A673 (cell line): ENCODE measurements around the gene ATP8A2. TPM values are rescaled to one million over a fixed set of nuclear protein-coding genes. Genes with fewer than 3 reads are reported as not detected.

ENCODE experiments used
- BruUV-seq: library from RNA; stranded (reverse); fragments of 400-500 nt; replicated peaks from 2 replicates; lab custom pipeline; 2021; lab: Mats Ljungman, UMichigan
- CTCF ChIA-PET: fragments of 300-600 bp; sonication (Branson Sonifier 250); formaldehyde crosslinking; loops from one replicate; lab custom pipeline; 2022; ENCODE audit warnings: antibody characterized with exemption; lab: Charles Lee
- POLR2A ChIA-PET: fragments of 300-600 bp; sonication (Branson Sonifier 250); formaldehyde crosslinking; loops from one replicate; lab custom pipeline; 2022; ENCODE audit warnings: antibody characterized with exemption; ENCODE audit not compliant: low non-redundant PET; lab: Charles Lee
- DNase-seq: peaks from one replicate; pipeline ENCODE4 v3.0.0-alpha.2; 2015; ENCODE audit warnings: low spot score
- H3K27ac ChIP-seq: fragments of 200-600 bp; sonication (generic); 2 replicates; pipeline ENCODE4 v1.5.1; 2016; ENCODE audit warnings: mixed run types, low read depth, mild to moderate bottlenecking, mixed read lengths, antibody characterized with exemption, low read length; ENCODE audit not compliant: poor library complexity, severe bottlenecking
- H3K27me3 ChIP-seq: fragments of 200-600 bp; sonication (generic); replicated peaks from 2 replicates; pipeline ENCODE4 v1.6.1; 2017; ENCODE audit warnings: mixed run types, low read depth, mild to moderate bottlenecking, mixed read lengths, antibody characterized with exemption, low read length; ENCODE audit not compliant: insufficient read depth, poor library complexity
- H3K36me3 ChIP-seq: fragments of 200-600 bp; sonication (generic); 2 replicates; pipeline ENCODE4 v1.6.1; 2016; ENCODE audit warnings: mixed run types, mild to moderate bottlenecking, mixed read lengths, antibody characterized with exemption, low read length; ENCODE audit not compliant: insufficient read depth, poor library complexity, severe bottlenecking
- H3K4me1 ChIP-seq: fragments of 200-600 bp; sonication (generic); 2 replicates; pipeline ENCODE4 v1.6.1; 2017; ENCODE audit warnings: mixed run types, mild to moderate bottlenecking, mixed read lengths, antibody characterized with exemption, low read length; ENCODE audit not compliant: insufficient read depth, poor library complexity, severe bottlenecking
- H3K4me3 ChIP-seq: fragments of 200-600 bp; sonication (generic); 2 replicates; pipeline ENCODE4 v1.5.1; 2016; ENCODE audit warnings: low read depth, mixed run types, mild to moderate bottlenecking, mixed read lengths, low read length; ENCODE audit not compliant: poor library complexity, severe bottlenecking
- H3K9me3 ChIP-seq: fragments of 200-600 bp; sonication (generic); 2 replicates; pipeline ENCODE4 v1.6.1; 2016; ENCODE audit warnings: mixed run types, low read depth, mild to moderate bottlenecking, mixed read lengths, antibody characterized with exemption, low read length; ENCODE audit not compliant: poor library complexity, severe bottlenecking
- EZH2 ChIP-seq: fragments of 200-600 bp; sonication (generic); IDR thresholded peaks from 2 replicates; pipeline ENCODE4 v1.6.1; 2017; ENCODE audit warnings: borderline replicate concordance, low read depth, mild to moderate bottlenecking, mixed read lengths, antibody characterized with exemption, low read length; ENCODE audit not compliant: poor library complexity, severe bottlenecking
- intact Hi-C: fragments of 100-400 bp; cut with micrococcal nuclease; formaldehyde crosslinking; loops from one replicate; pipeline ENCODE4 v1.10.0; 2022; ENCODE audit not compliant: unreplicated experiment
- total RNA-seq: library from RNA; stranded (reverse); gene quantifications from 2 replicates; pipeline ENCODE4 v1.2.3, GENCODE V29; 2021
- TF ChIP-seq, protein P1 (sequence below): fragments of 300-800, 200-600 bp; sonication (generic); conservative IDR thresholded peaks from 2 replicates; pipeline ENCODE4 v1.5.1; 2017; ENCODE audit warnings: low read depth, mild to moderate bottlenecking, antibody characterized with exemption, low read length, moderate library complexity, mixed read lengths

ATP8A2 gene
- total RNA-seq, 1 experiment from 2014 or later = 0.92 TPM

DNA sequence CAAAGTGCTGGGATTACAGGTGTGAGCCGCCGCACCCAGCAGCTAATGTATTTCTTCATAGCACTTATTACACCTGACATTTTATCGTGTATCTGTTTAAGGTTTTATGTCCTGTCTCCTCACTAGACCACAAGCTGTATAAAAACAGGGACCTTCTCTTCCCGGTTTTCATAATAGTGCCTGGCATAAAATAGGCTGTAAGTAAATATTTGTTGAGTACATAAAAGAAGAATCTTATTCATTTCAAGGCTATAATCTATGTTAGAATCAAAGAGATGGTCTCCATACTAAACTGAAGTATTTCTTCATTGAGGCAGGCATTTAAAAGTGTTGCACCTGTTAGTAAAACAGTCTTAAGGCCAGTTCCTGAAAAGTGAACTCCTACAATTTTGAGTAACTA, 486.1 kb downstream of the ATP8A2 start:
- H3K27me3 ChIP-seq = no peaks in the 10 kb centered on the region
- DNase-seq = no peak
- ChIA-PET POLR2A (no interaction called here), CTCF (no interaction called here)
- intact Hi-C loops = no loop called here
- no peak overlapping the region for H3K27ac ChIP-seq
- BruUV-seq = no TSS peak
- H3K4me3 ChIP-seq = no peak overlapping the region
- H3K36me3 ChIP-seq = no peaks in the 10 kb centered on the region
- no peaks in the 10 kb centered on the region for H3K9me3 ChIP-seq
- H3K4me1 ChIP-seq = no peaks in the 10 kb centered on the region
- TF ChIP-seq, protein P1, sequence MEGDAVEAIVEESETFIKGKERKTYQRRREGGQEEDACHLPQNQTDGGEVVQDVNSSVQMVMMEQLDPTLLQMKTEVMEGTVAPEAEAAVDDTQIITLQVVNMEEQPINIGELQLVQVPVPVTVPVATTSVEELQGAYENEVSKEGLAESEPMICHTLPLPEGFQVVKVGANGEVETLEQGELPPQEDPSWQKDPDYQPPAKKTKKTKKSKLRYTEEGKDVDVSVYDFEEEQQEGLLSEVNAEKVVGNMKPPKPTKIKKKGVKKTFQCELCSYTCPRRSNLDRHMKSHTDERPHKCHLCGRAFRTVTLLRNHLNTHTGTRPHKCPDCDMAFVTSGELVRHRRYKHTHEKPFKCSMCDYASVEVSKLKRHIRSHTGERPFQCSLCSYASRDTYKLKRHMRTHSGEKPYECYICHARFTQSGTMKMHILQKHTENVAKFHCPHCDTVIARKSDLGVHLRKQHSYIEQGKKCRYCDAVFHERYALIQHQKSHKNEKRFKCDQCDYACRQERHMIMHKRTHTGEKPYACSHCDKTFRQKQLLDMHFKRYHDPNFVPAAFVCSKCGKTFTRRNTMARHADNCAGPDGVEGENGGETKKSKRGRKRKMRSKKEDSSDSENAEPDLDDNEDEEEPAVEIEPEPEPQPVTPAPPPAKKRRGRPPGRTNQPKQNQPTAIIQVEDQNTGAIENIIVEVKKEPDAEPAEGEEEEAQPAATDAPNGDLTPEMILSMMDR = no peak
- TF ChIP-seq EZH2 = no peak

DNA sequence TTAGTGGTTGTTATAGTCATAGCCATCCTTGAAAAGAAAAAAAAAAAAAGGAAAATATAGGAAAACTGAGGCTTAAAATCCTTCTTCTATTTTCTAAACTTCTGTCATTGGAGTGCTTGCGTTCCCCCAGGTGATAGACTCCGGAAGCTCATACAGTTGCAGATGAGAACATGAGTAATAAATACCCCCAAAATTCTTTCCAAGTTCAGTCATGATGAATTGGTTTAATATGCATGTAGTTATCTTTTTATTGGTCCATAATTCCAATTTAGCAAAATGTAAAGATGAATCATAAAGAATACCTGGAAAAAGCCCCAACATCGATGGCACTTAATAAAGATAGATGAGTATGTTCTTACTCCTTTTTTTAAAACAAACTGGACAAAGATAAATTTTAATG, 487.8 kb downstream of the ATP8A2 start:
- ChIA-PET CTCF (no interaction called here), POLR2A (no interaction called here)
- Histone ChIP-seq H3K36me3 (no peaks in the 10 kb centered on the region), H3K27ac (no peak overlapping the region), H3K4me1 (no peaks in the 10 kb centered on the region), H3K9me3 (no peaks in the 10 kb centered on the region), H3K27me3 (no peaks in the 10 kb centered on the region), H3K4me3 (no peak overlapping the region)
- TF ChIP-seq EZH2 = no peak
- TF ChIP-seq, protein P1 = no peak
- intact Hi-C loops = no loop called here
- no peak for DNase-seq
- BruUV-seq = no TSS peak

DNA sequence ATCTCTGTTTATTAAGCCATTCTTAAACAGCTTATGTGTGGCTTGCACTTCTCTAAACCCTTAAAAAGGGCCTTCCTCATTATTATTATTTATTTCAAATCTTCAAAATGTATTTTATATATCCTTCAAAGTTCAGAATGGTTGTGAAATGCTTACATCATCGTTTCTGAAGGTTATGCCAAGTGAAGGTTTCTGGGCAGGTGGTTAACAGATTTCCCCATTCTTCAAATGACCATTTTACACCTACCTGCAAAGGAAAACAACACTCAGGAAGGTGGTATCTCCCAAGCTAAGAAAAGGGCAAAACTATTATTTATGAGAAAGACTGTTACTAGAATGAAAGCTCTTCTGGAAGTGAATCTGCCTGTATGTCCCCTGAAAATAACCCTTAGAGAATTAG, 488.5 kb downstream of the ATP8A2 start:
- ChIA-PET POLR2A (no interaction called here), CTCF (no interaction called here)
- Histone ChIP-seq H3K4me3 (no peak overlapping the region), H3K9me3 (no peaks in the 10 kb centered on the region), H3K4me1 (no peaks in the 10 kb centered on the region), H3K27me3 (no peaks in the 10 kb centered on the region), H3K36me3 (no peaks in the 10 kb centered on the region), H3K27ac (no peak overlapping the region)
- TF ChIP-seq, protein P1 = no peak
- no peak for TF ChIP-seq EZH2
- intact Hi-C loops = no loop called here
- DNase-seq = no peak
- no TSS peak for BruUV-seq
